K562 (cell line): ENCODE measurements around the gene ZNF862. TPM values are rescaled to one million over a fixed set of nuclear protein-coding genes. Genes with fewer than 3 reads are reported as not detected.

Experiments
- BACH1 ChIP-seq: fragments of 200-800 bp; sonication (Bioruptor generic); IDR thresholded peaks from 2 replicates; pipeline ENCODE4 v1.6.1; 2016; ENCODE audit warnings: missing genetic modification characterization, missing compliant biosample characterization
- C11orf30 ChIP-seq: fragments of 450-650 bp; IDR thresholded peaks from 2 replicates; pipeline ENCODE4 v1.6.1; 2016; ENCODE audit warnings: low read depth, mild to moderate bottlenecking
- CCNT2 ChIP-seq: IDR thresholded peaks from 2 replicates; pipeline ENCODE4 v1.6.1; 2011; ENCODE audit warnings: borderline replicate concordance, low read depth, mild to moderate bottlenecking, moderate library complexity, mixed read lengths, low read length; ENCODE audit not compliant: insufficient read length; ENCODE audit errors: extremely low read depth
- CHD1 ChIP-seq: fragments of 200-600 bp; sonication (generic); IDR thresholded peaks from one replicate; pipeline ENCODE4 v1.6.1; 2012; ENCODE audit warnings: mild to moderate bottlenecking, moderate library complexity, low read length, inconsistent platforms
- CTBP1 ChIP-seq: fragments of 450-650 bp; IDR thresholded peaks from 2 replicates; pipeline ENCODE4 v1.6.1; 2016; ENCODE audit warnings: borderline replicate concordance
- DPF2 ChIP-seq: fragments of 450-650 bp; IDR thresholded peaks from 2 replicates; pipeline ENCODE4 v1.6.1; 2016
- FOXA1 ChIP-seq: fragments of 450-650 bp; IDR thresholded peaks from 2 replicates; pipeline ENCODE4 v1.6.1; 2016; ENCODE audit warnings: mild to moderate bottlenecking, borderline replicate concordance
- FOXP1 ChIP-seq: sonication (generic); formaldehyde crosslinking; IDR thresholded peaks from 2 replicates; pipeline ENCODE4 v1.8.0; 2022; ENCODE audit warnings: mild to moderate bottlenecking, missing genetic modification reagents
- GATAD2B ChIP-seq: fragments of 450-650 bp; IDR thresholded peaks from 2 replicates; pipeline ENCODE4 v1.6.1; 2017; ENCODE audit warnings: mild to moderate bottlenecking, borderline replicate concordance
- HIVEP1 ChIP-seq: fragments of 250-450 bp; sonication (Bioruptor Pico); IDR thresholded peaks from 2 replicates; pipeline ENCODE4 v1.4.0; 2020; ENCODE audit warnings: mild to moderate bottlenecking
- L3MBTL2 ChIP-seq: fragments of 450-650 bp; IDR thresholded peaks from 2 replicates; pipeline ENCODE4 v1.6.1; 2016; ENCODE audit warnings: mild to moderate bottlenecking, moderate library complexity
- MAZ ChIP-seq, 2 experiments: fragments of 450-650 bp in 1 of 2; sonication (generic) in 1 of 2; formaldehyde crosslinking; IDR thresholded peaks in 1 of 2; conservative IDR thresholded peaks in 1 of 2; 2 replicates each; pipeline versions ENCODE4 v1.4.0 to v1.5.0; 2020; ENCODE audit warnings: mild to moderate bottlenecking in 1 of 2, missing genetic modification reagents in 1 of 2
- NFIC ChIP-seq: fragments of 450-650 bp; IDR thresholded peaks from 2 replicates; pipeline ENCODE4 v1.6.1; 2017; ENCODE audit warnings: mild to moderate bottlenecking, inconsistent platforms
- SIN3B ChIP-seq: fragments of 450-650 bp; IDR thresholded peaks from 2 replicates; pipeline ENCODE4 v1.6.1; 2017; ENCODE audit warnings: low read depth, mild to moderate bottlenecking, moderate library complexity
- SMAD4 ChIP-seq: fragments of 250-450 bp; sonication (Bioruptor Pico); conservative IDR thresholded peaks from 2 replicates; pipeline ENCODE4 v1.8.0; 2021; ENCODE audit warnings: inconsistent platforms, mild to moderate bottlenecking, moderate library complexity
- TBL1XR1 ChIP-seq, 2 experiments: IDR thresholded peaks; 2 replicates each; pipeline ENCODE4 v1.6.1; 2012; ENCODE audit warnings: improper control_type of control experiment in 2 of 2, low read length in 2 of 2, mild to moderate bottlenecking in 1 of 2
- TRIM24 ChIP-seq, 2 experiments: fragments of 450-650 bp; IDR thresholded peaks; 2 replicates each; pipeline ENCODE4 v1.6.1; 2016
- ZC3H11A ChIP-seq: IDR thresholded peaks from 2 replicates; pipeline ENCODE4 v1.6.1; 2012; ENCODE audit warnings: low read depth, low read length, improper control_type of control experiment
- ZNF134 ChIP-seq: fragments of 250-450 bp; sonication (Bioruptor Pico); conservative IDR thresholded peaks from 2 replicates; pipeline ENCODE4 v1.4.0; 2020
- ZNF217 ChIP-seq: sonication (generic); formaldehyde crosslinking; IDR thresholded peaks from 2 replicates; pipeline ENCODE4 v1.8.0; 2022; ENCODE audit warnings: mild to moderate bottlenecking, missing genetic modification reagents
- polyA plus RNA-seq, 8 experiments: library from polyadenylated mRNA; depleted of rRNA in 4 of 8; stranded (reverse) in 5 of 8; unstranded in 3 of 8; fragments of >200 nt; fragmentation: Nextera tagmentation in 2 of 8; fragmentation: Illumina TruSeq in 1 of 8; extraction: Ambion mirVana in 2 of 8; extraction: Trizol in 1 of 8; gene quantifications; 2 replicates each; pipeline versions ENCODE4 v1.2.1 to v1.2.3, GENCODE V29; 2011 to 2014; ENCODE audit warnings: inconsistent platforms in 1 of 8, missing spikeins in 1 of 8
- total RNA-seq, 7 experiments: library from RNA; depleted of rRNA in 6 of 7; stranded (reverse); fragments of >200 nt in 6 of 7; fragmentation: Illumina TruSeq in 2 of 7; extraction: Trizol in 2 of 7; gene quantifications; 2 replicates each; pipeline versions ENCODE4 v1.2.1 to v1.2.3, GENCODE V29; 2011 to 2021; ENCODE audit warnings: low replicate concordance in 1 of 7
- TF ChIP-seq, protein P1 (sequence below): fragments of 450-650 bp; IDR thresholded peaks from one replicate; pipeline ENCODE4 v1.6.1; 2018; ENCODE audit warnings: mild to moderate bottlenecking, moderate library complexity; ENCODE audit not compliant: partially characterized antibody
- TF ChIP-seq, protein P2 (sequence below): fragments of 450-650 bp; IDR thresholded peaks from 2 replicates; pipeline ENCODE4 v1.6.1; 2017; ENCODE audit warnings: mild to moderate bottlenecking, moderate library complexity
- TF ChIP-seq, protein P3 (sequence below): sonication (generic); formaldehyde crosslinking; IDR thresholded peaks from 2 replicates; pipeline ENCODE4 v1.8.1; 2023; ENCODE audit warnings: mild to moderate bottlenecking, missing genetic modification reagents
- TF ChIP-seq, protein P4 (sequence below): sonication (generic); formaldehyde crosslinking; IDR thresholded peaks from 2 replicates; pipeline ENCODE4 v1.8.1; 2023; ENCODE audit warnings: mild to moderate bottlenecking, missing genetic modification reagents

ZNF862 gene
- total and polyA plus RNA-seq, 9 of the 15 experiments (the other 6 are each of a cell fraction or from before 2014, with no cell fraction given) = 1.1 to 3.9 (median 2.6) TPM

DNA sequence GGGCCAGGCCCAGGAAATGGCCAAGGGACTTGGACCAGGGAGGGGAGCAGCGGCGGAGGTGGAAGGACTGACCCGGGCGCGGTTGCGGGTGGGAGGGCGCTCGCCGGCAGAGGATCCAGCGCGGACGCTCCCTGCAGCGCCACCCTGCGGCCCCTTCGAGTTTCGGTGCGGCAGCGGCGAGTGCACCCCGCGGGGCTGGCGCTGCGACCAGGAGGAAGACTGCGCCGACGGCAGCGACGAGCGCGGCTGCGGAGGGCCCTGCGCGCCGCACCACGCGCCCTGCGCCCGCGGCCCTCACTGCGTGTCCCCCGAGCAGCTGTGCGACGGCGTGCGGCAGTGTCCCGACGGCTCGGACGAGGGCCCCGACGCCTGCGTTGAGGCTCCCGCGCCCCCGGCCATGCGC, 48.0 kb upstream of the ZNF862 start (continued):
- TF ChIP-seq DPF2 (no peak), C11orf30 (no peak), L3MBTL2 (peak; percentile 80), HIVEP1 (CRISPR knock-in tag) (no peak), CTBP1 (peak; percentile 93), ZNF134 (CRISPR knock-in tag) (no peak), FOXP1 (peak; percentile 46), TBL1XR1 (IDR thresholded peaks at IDR 0.05; ENCODE audit: low read length in 2 of 2) (no peak), SMAD4 (CRISPR knock-in tag) (0 out of 2 replicates have a peak, but pooled peaks have one; percentile 23), MAZ (CRISPR knock-in tag; conservative IDR thresholded peaks at IDR 0.05 in 1 of 2, IDR thresholded peaks at IDR 0.05 in 1 of 2) (peak; percentile 49 to 82; a peak in 3 of 4 replicates), SIN3B (0 out of 2 replicates have a peak, but pooled peaks have one; percentile 43), BACH1 (tag) (no peak), FOXA1 (no peak), CHD1 (no peak), ZC3H11A (0 out of 2 replicates have a peak, but pooled peaks have one; percentile 74), CCNT2 (peak; percentile 61), GATAD2B (peak; percentile 64; the same call in 1 of the 2 replicates), ZNF217 (CRISPR knock-in tag) (no peak), TRIM24 (IDR thresholded peaks at IDR 0.05) (no peak), NFIC (peak; percentile 20; the same call in 1 of the 2 replicates)
- TF ChIP-seq, protein P1, sequence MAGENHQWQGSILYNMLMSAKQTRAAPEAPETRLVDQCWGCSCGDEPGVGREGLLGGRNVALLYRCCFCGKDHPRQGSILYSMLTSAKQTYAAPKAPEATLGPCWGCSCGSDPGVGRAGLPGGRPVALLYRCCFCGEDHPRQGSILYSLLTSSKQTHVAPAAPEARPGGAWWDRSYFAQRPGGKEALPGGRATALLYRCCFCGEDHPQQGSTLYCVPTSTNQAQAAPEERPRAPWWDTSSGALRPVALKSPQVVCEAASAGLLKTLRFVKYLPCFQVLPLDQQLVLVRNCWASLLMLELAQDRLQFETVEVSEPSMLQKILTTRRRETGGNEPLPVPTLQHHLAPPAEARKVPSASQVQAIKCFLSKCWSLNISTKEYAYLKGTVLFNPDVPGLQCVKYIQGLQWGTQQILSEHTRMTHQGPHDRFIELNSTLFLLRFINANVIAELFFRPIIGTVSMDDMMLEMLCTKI = no peak
- TF ChIP-seq, protein P2, sequence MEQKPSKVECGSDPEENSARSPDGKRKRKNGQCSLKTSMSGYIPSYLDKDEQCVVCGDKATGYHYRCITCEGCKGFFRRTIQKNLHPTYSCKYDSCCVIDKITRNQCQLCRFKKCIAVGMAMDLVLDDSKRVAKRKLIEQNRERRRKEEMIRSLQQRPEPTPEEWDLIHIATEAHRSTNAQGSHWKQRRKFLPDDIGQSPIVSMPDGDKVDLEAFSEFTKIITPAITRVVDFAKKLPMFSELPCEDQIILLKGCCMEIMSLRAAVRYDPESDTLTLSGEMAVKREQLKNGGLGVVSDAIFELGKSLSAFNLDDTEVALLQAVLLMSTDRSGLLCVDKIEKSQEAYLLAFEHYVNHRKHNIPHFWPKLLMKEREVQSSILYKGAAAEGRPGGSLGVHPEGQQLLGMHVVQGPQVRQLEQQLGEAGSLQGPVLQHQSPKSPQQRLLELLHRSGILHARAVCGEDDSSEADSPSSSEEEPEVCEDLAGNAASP = no peak
- TF ChIP-seq, protein P3, sequence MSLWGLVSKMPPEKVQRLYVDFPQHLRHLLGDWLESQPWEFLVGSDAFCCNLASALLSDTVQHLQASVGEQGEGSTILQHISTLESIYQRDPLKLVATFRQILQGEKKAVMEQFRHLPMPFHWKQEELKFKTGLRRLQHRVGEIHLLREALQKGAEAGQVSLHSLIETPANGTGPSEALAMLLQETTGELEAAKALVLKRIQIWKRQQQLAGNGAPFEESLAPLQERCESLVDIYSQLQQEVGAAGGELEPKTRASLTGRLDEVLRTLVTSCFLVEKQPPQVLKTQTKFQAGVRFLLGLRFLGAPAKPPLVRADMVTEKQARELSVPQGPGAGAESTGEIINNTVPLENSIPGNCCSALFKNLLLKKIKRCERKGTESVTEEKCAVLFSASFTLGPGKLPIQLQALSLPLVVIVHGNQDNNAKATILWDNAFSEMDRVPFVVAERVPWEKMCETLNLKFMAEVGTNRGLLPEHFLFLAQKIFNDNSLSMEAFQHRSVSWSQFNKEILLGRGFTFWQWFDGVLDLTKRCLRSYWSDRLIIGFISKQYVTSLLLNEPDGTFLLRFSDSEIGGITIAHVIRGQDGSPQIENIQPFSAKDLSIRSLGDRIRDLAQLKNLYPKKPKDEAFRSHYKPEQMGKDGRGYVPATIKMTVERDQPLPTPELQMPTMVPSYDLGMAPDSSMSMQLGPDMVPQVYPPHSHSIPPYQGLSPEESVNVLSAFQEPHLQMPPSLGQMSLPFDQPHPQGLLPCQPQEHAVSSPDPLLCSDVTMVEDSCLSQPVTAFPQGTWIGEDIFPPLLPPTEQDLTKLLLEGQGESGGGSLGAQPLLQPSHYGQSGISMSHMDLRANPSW (CRISPR knock-in tag) = no peak
- TF ChIP-seq, protein P4, sequence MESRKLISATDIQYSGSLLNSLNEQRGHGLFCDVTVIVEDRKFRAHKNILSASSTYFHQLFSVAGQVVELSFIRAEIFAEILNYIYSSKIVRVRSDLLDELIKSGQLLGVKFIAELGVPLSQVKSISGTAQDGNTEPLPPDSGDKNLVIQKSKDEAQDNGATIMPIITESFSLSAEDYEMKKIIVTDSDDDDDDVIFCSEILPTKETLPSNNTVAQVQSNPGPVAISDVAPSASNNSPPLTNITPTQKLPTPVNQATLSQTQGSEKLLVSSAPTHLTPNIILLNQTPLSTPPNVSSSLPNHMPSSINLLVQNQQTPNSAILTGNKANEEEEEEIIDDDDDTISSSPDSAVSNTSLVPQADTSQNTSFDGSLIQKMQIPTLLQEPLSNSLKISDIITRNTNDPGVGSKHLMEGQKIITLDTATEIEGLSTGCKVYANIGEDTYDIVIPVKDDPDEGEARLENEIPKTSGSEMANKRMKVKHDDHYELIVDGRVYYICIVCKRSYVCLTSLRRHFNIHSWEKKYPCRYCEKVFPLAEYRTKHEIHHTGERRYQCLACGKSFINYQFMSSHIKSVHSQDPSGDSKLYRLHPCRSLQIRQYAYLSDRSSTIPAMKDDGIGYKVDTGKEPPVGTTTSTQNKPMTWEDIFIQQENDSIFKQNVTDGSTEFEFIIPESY (CRISPR knock-in tag) = peak; percentile 79
